GM12878 (cell line): Measurements from ENCODE around the gene DBET. TPM values are rescaled to one million over a fixed set of nuclear protein-coding genes. Genes with fewer than 3 reads are reported as not detected.

ENCODE experiments used
- ATAC-seq: fragments of 200-7000 bp; cut with Tn5 transposase; 3 replicates; pipeline ENCODE4 v1.9.1; 2020; ENCODE audit warnings: mild to moderate bottlenecking, moderate library complexity
- BruUV-seq: library from RNA; stranded (reverse); fragments of 400-500 nt; replicated peaks from 2 replicates; lab custom pipeline; 2021; lab: Mats Ljungman, UMichigan
- CTCF ChIA-PET: fragments of 300-600 bp; sonication (Branson Sonifier 250); formaldehyde crosslinking; extraction: SDS; loops from one replicate; lab custom pipeline; 2021; ENCODE audit warnings: inconsistent platforms; lab: Yijun Ruan, JAX
- POLR2A ChIA-PET: fragments of 350-600 bp; formaldehyde crosslinking; extraction: SDS; loops from one replicate; lab custom pipeline; 2021; ENCODE audit warnings: inconsistent platforms; lab: Charles Lee
- RAD21 ChIA-PET: fragments of 300-600 bp; sonication (Branson Sonifier 250); formaldehyde crosslinking; loops from one replicate; lab custom pipeline; 2023; ENCODE audit warnings: antibody characterized with exemption; ENCODE audit not compliant: unreplicated experiment; lab: Charles Lee
- SMC1A ChIA-PET: fragments of 300-600 bp; sonication (Branson Sonifier 250); formaldehyde crosslinking; loops from one replicate; lab custom pipeline; 2023; ENCODE audit not compliant: unreplicated experiment, uncharacterized antibody; lab: Charles Lee
- DNase-seq: peaks from one replicate; pipeline ENCODE4 v3.0.0-alpha.2; 2011; ENCODE audit warnings: low read depth, low spot score
- FAIRE-seq: peaks from 3 replicates; lab custom pipeline; 2011; peaks lifted over from hg19 to GRCh38; lab: Jason Lieb, UNC
- H2AFZ ChIP-seq: 2 replicates; pipeline ENCODE4 v1.6.0; 2011; ENCODE audit warnings: low read depth, low read length, control low read depth; ENCODE audit not compliant: control insufficient read depth
- H3K27ac ChIP-seq: 2 replicates; pipeline ENCODE4 v1.5.1; 2011; ENCODE audit warnings: control low read depth; ENCODE audit not compliant: control insufficient read depth, insufficient read depth
- H3K27me3 ChIP-seq, 2 experiments: replicated peaks in 1 of 2; 2 replicates each; pipeline versions ENCODE4 v1.6.0 to v1.6.1; 2011; ENCODE audit warnings: low read length in 1 of 2; ENCODE audit not compliant: control insufficient read depth in 2 of 2, insufficient read depth in 2 of 2
- H3K36me3 ChIP-seq, 2 experiments: 2 replicates each; pipeline ENCODE4 v1.5.1; 2011; ENCODE audit warnings: low read length in 1 of 2; ENCODE audit not compliant: control insufficient read depth in 2 of 2, insufficient read depth in 2 of 2
- H3K4me1 ChIP-seq: 2 replicates; pipeline ENCODE4 v1.6.1; 2011; ENCODE audit warnings: mild to moderate bottlenecking, low read length, moderate library complexity, mixed read lengths; ENCODE audit not compliant: control insufficient read depth, insufficient read depth
- H3K4me2 ChIP-seq: 2 replicates; pipeline ENCODE4 v1.6.0; 2011; ENCODE audit warnings: control low read depth; ENCODE audit not compliant: control insufficient read depth, insufficient read depth
- H3K4me3 ChIP-seq: fragments of 200-600 bp; sonication (generic); 2 replicates; pipeline ENCODE4 v1.5.1; 2016
- H3K79me2 ChIP-seq: 2 replicates; pipeline ENCODE4 v1.6.0; 2011; ENCODE audit warnings: low read length; ENCODE audit not compliant: control insufficient read depth, insufficient read depth
- H3K9ac ChIP-seq: 2 replicates; pipeline ENCODE4 v1.8.0; 2011; ENCODE audit warnings: low read length, control low read depth, mixed read lengths; ENCODE audit not compliant: control insufficient read depth, insufficient read depth
- H3K9me3 ChIP-seq: replicated peaks from 3 replicates; pipeline ENCODE4 v1.5.1; 2011; ENCODE audit warnings: mild to moderate bottlenecking, low read length; ENCODE audit not compliant: control insufficient read depth, insufficient read depth
- H4K20me1 ChIP-seq: 2 replicates; pipeline ENCODE4 v1.6.0; 2011; ENCODE audit not compliant: control insufficient read depth, insufficient read depth
- BACH1 ChIP-seq: fragments of 450-650 bp; IDR thresholded peaks from 2 replicates; pipeline ENCODE4 v1.6.1; 2017; ENCODE audit warnings: mild to moderate bottlenecking, borderline replicate concordance
- BCLAF1 ChIP-seq: fragments of 450-650 bp; IDR thresholded peaks from 2 replicates; pipeline ENCODE4 v1.6.1; 2017; ENCODE audit warnings: antibody characterized with exemption, mild to moderate bottlenecking, moderate library complexity
- BMI1 ChIP-seq: fragments of 450-650 bp; IDR thresholded peaks from 2 replicates; pipeline ENCODE4 v1.6.1; 2016; ENCODE audit warnings: mild to moderate bottlenecking, moderate library complexity, borderline replicate concordance
- CBFB ChIP-seq: IDR thresholded peaks from 2 replicates; pipeline ENCODE4 v1.6.1; 2016; ENCODE audit warnings: antibody characterized with exemption, low read depth
- EP300 ChIP-seq, 2 experiments: fragments of 150-350 bp in 1 of 2; IDR thresholded peaks; 2 replicates each; pipeline ENCODE4 v1.6.1; 2011 to 2012; ENCODE audit warnings: low read depth in 2 of 2, low read length in 2 of 2, borderline replicate concordance in 1 of 2, improper control_type of control experiment in 1 of 2, inconsistent platforms in 1 of 2; ENCODE audit not compliant: control insufficient read depth in 1 of 2
- JUND ChIP-seq: IDR thresholded peaks from 2 replicates; pipeline ENCODE4 v1.6.1; 2012; ENCODE audit warnings: low read depth, mild to moderate bottlenecking, low read length, improper control_type of control experiment, moderate library complexity
- NBN ChIP-seq: fragments of 450-650 bp; IDR thresholded peaks from 2 replicates; pipeline ENCODE4 v1.6.1; 2016
- NFYA ChIP-seq: IDR thresholded peaks from 2 replicates; pipeline ENCODE4 v1.6.1; 2011; ENCODE audit warnings: low read depth, mild to moderate bottlenecking, low read length, improper control_type of control experiment, borderline replicate concordance
- RBBP5 ChIP-seq: fragments of 200-600 bp; sonication (generic); conservative IDR thresholded peaks from 2 replicates; pipeline ENCODE4 v1.6.1; 2016
- REST ChIP-seq: IDR thresholded peaks from 2 replicates; pipeline ENCODE4 v1.6.1; 2012; ENCODE audit warnings: mild to moderate bottlenecking, low read depth, low read length
- SREBF2 ChIP-seq: IDR thresholded peaks from 2 replicates; pipeline ENCODE4 v1.6.1; 2012; ENCODE audit warnings: mild to moderate bottlenecking, low read length
- ZBTB33 ChIP-seq: fragments of 450-650 bp; IDR thresholded peaks from 2 replicates; pipeline ENCODE4 v1.6.1; 2017; ENCODE audit warnings: mild to moderate bottlenecking
- WGBS: methylation state at CpG from one replicate; pipeline ENCODE4 v1.1.6; 2016; ENCODE audit warnings: low lambda C conversion rate; ENCODE audit not compliant: insufficient replicate concordance, insufficient coverage; ENCODE audit errors: missing lambda C conversion rate; 5-methylcytosine and 5-hydroxymethylcytosine counted together
- in situ Hi-C: fragments of 300-500 bp; cut with MboI; formaldehyde crosslinking; loops from 9 replicates; pipeline ENCODE4 v1.14.3; 2018; ENCODE audit warnings: mixed read lengths
- intact Hi-C: fragments of 100-400 bp; cut with micrococcal nuclease; formaldehyde crosslinking; loops from one replicate; pipeline ENCODE4 v1.14.2; 2022; ENCODE audit not compliant: unreplicated experiment
- polyA plus RNA-seq, 11 experiments: library from polyadenylated mRNA; depleted of rRNA in 4 of 11; unstranded in 6 of 11; stranded (reverse) in 5 of 11; fragments of >200 nt; fragmentation: Nextera tagmentation in 4 of 11; fragmentation: Illumina TruSeq in 1 of 11; extraction: Ambion mirVana in 4 of 11; extraction: Trizol in 1 of 11; gene quantifications; 1 replicate in 1 of 11; 2 replicates in 10 of 11; pipeline versions ENCODE4 v1.2.1 to v1.2.3, GENCODE V29; 2011 to 2016; ENCODE audit warnings: inconsistent platforms in 2 of 11, missing spikeins in 2 of 11, low read depth in 1 of 11
- total RNA-seq, 4 experiments: library from RNA; depleted of rRNA in 3 of 4; stranded (reverse); fragments of >200 nt in 3 of 4; fragmentation: Illumina TruSeq in 1 of 4; extraction: Trizol in 1 of 4; gene quantifications; 2 replicates each; pipeline versions ENCODE4 v1.2.1 to v1.2.3, GENCODE V29; 2013 to 2021

The DBET gene
- total and polyA plus RNA-seq, 10 of the 15 experiments (the other 5 are each of a cell fraction or from before 2014, with no cell fraction given), result not detected

GRCh38 chr4:190014771-190015537 is 49.3 kb upstream of the DBET start (continued):
- TF ChIP-seq NFYA, result no peak
- TF ChIP-seq BACH1, result no peak
- TF ChIP-seq CBFB, result no peak
- TF ChIP-seq RBBP5, result no peak
- TF ChIP-seq BMI1, result no peak
- TF ChIP-seq, all 136 proteins: peak for 0

GRCh38 chr4:190015538-190016368 is 48.5 kb upstream of the DBET start:
- Histone ChIP-seq H3K27ac (no peak overlapping the region), H2AFZ (no peak overlapping the region), H3K36me3 (no peaks in the 10 kb centered on the region), H3K4me2 (no peak overlapping the region), H3K4me1 (no peaks in the 10 kb centered on the region), H4K20me1 (no peaks in the 10 kb centered on the region), H3K27me3 (no peaks in the 10 kb centered on the region; a peak in 1 of 4 replicates), H3K79me2 (no peaks in the 10 kb centered on the region), H3K9me3 (peaks cover 6% of the 10 kb centered on the region; the same call in 1 of the 3 replicates), H3K9ac (no peak overlapping the region), H3K4me3 (no peak overlapping the region)
- ATAC-seq, result no peak
- no peak for DNase-seq
- intact Hi-C loops, result no loop called here
- WGBS, result 31% methylated on average over 37 of the region's 43 CpGs
- no TSS peak for BruUV-seq
- no peak for FAIRE-seq
- CTCF ChIA-PET, result no interaction called here
- RAD21 ChIA-PET, result no interaction called here
- in situ Hi-C loops, result no loop called here
- SMC1A ChIA-PET, result no interaction called here
- POLR2A ChIA-PET, result no interaction called here
- no peak for TF ChIP-seq JUND
- TF ChIP-seq EP300 (IDR thresholded peaks at IDR 0.05; ENCODE audit: borderline replicate concordance in 1 of 2, control insufficient read depth in 1 of 2, low read depth in 2 of 2, low read length in 2 of 2), result no peak
- TF ChIP-seq BCLAF1, result no peak
- no peak for TF ChIP-seq REST
- no peak for TF ChIP-seq ZBTB33
- no peak for TF ChIP-seq NBN
- TF ChIP-seq SREBF2, result no peak
